Measurements from ENCODE around the gene ADAMTS3.

ADAMTS3 gene

GRCh38 chr4:72567036-72567435 lies 2.0 kb downstream of the ADAMTS3 start:
- H3K4me3 ChIP-seq (replicated peaks; ENCODE audit: low read depth, low read length): peak overlapping the region; percentile 68
- no peak for DNase-seq (ENCODE audit: extremely low read depth, low read depth)
- no peak for TF ChIP-seq CTCF (IDR thresholded peaks at IDR 0.05; ENCODE audit: low read depth, low read length, missing control alignments)

GRCh38 chr4:72566464-72566972 lies 2.5 kb downstream of the ADAMTS3 start:
- DNase-seq (ENCODE audit: extremely low read depth, low read depth): no peak
- no peak overlapping the region for H3K4me3 ChIP-seq (replicated peaks; ENCODE audit: low read depth, low read length)
- TF ChIP-seq CTCF (IDR thresholded peaks at IDR 0.05; ENCODE audit: low read depth, low read length, missing control alignments): no peak

- no peak for TF ChIP-seq CTCF (IDR thresholded peaks at IDR 0.05; ENCODE audit: low read depth, low read length, missing control alignments)
- no peak for DNase-seq (ENCODE audit: extremely low read depth, low read depth)
- H3K4me3 ChIP-seq (replicated peaks; ENCODE audit: low read depth, low read length): no peak overlapping the region
These were observed 4.2 kb downstream of the ADAMTS3 start for GRCh38 chr4:72564789-72565188.

GRCh38 chr4:72564184-72564583 lies 4.8 kb downstream of the ADAMTS3 start:
- no peak for DNase-seq (ENCODE audit: extremely low read depth, low read depth)
- TF ChIP-seq CTCF (IDR thresholded peaks at IDR 0.05; ENCODE audit: low read depth, low read length, missing control alignments): no peak
- H3K4me3 ChIP-seq (replicated peaks; ENCODE audit: low read depth, low read length): no peak overlapping the region

- H3K4me3 ChIP-seq (replicated peaks; ENCODE audit: low read depth, low read length): no peak overlapping the region
- no peak for TF ChIP-seq CTCF (IDR thresholded peaks at IDR 0.05; ENCODE audit: low read depth, low read length, missing control alignments)
- DNase-seq (ENCODE audit: extremely low read depth, low read depth): no peak
These were observed 10.4 kb downstream of the ADAMTS3 start for GRCh38 chr4:72558655-72559054.

GRCh38 chr4:72557021-72557420 lies 12.0 kb downstream of the ADAMTS3 start:
- H3K4me3 ChIP-seq (replicated peaks; ENCODE audit: low read depth, low read length): no peak overlapping the region
- DNase-seq (ENCODE audit: extremely low read depth, low read depth): no peak
- TF ChIP-seq CTCF (IDR thresholded peaks at IDR 0.05; ENCODE audit: low read depth, low read length, missing control alignments): no peak

GRCh38 chr4:72555377-72555831 lies 13.6 kb downstream of the ADAMTS3 start:
- no peak for TF ChIP-seq CTCF (IDR thresholded peaks at IDR 0.05; ENCODE audit: low read depth, low read length, missing control alignments)
- no peak overlapping the region for H3K4me3 ChIP-seq (replicated peaks; ENCODE audit: low read depth, low read length)
- no peak for DNase-seq (ENCODE audit: extremely low read depth, low read depth)

Measured in HFF-Myc (cell line).